GM13977 (cell line): ENCODE results near the gene GALNT13.

Experiments
- DNase-seq: peaks from one replicate; pipeline ENCODE4 v3.0.0; 2012; ENCODE audit warnings: low spot score
- CTCF ChIP-seq: IDR thresholded peaks from 2 replicates; pipeline ENCODE4 v1.5.1; 2012; ENCODE audit warnings: mild to moderate bottlenecking, control low read depth; ENCODE audit not compliant: insufficient read depth; ENCODE audit errors: extremely low read depth, missing control alignments
- in situ Hi-C: fragments of 300-500 bp; cut with MboI; formaldehyde crosslinking; loops from one replicate; pipeline ENCODE4 v1.12.0; 2022; ENCODE audit warnings: low sequenced_read_pairs, low pct_unique_long_range_greater_than_20kb, mixed read lengths, inconsistent platforms; ENCODE audit not compliant: unreplicated experiment

Gene GALNT13

GRCh38 chr2:154427453-154427852, 555.7 kb downstream of the GALNT13 start:
- no peak for DNase-seq
- in situ Hi-C loops = no loop called here
- no peak for TF ChIP-seq CTCF

DNA sequence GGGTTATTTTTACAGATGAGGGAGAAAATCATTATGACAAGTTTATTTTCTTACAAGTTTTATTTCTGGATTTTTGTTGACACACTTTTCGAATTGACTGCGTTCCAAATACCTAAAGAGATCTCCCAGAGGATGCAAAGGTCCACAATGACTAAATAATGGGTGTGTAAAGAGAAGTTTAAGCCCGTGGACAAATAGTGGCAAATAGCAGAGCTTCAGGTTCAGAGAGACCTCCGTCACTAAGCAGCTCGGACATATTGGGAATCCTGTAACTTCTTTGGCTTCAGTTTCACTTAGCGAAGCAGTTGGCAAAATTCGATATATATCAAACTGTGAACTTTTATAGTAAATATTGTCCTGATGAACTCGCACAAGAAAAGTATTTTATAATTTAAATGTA, 556.3 kb downstream of the GALNT13 start:
- DNase-seq = no peak
- in situ Hi-C loops = no loop called here
- no peak for TF ChIP-seq CTCF

DNA sequence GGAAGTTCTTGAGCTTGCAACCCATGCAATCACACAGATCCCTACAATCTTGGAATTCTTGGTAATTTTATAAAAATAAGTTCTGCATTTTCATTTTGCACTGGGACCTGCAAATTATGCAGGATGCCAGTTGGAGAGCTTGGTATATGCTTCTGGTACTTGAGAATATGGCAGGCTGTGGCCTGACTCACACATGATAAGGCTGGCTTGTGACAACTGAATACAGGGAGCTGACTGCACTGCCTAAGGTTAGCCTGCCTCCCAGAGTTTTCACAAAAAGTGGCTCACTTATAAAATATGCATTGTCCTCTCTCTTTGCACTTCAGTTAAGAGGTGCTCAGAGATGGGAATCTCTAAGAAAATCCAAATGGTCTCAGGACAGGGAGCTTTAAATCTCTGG, 561.3 kb downstream of the GALNT13 start:
- DNase-seq = no peak
- in situ Hi-C loops = no loop called here
- TF ChIP-seq CTCF = no peak

GRCh38 chr2:154437104-154437503, 565.4 kb downstream of the GALNT13 start:
- DNase-seq = no peak
- TF ChIP-seq CTCF = no peak
- in situ Hi-C loops = no loop called here

DNA sequence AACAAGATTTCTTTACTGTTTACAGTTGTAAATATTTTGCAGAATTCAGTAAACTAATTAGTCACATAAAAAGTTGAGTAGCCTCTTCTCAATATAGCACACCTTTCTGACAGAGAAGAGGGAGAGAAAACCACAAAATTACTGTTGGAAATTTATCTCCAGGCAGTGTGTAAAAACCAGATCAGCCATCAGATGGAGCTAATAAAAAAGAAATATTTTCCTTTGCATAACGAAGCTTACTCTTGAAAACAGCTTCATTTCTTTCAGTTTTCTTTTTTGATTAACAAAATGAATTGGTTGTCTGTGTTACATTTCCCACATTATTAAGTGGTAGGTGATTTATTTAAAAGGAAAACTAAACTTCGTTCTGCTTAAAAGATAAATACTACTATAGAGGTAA, 567.4 kb downstream of the GALNT13 start:
- in situ Hi-C loops = no loop called here
- DNase-seq = no peak
- TF ChIP-seq CTCF = no peak

DNA sequence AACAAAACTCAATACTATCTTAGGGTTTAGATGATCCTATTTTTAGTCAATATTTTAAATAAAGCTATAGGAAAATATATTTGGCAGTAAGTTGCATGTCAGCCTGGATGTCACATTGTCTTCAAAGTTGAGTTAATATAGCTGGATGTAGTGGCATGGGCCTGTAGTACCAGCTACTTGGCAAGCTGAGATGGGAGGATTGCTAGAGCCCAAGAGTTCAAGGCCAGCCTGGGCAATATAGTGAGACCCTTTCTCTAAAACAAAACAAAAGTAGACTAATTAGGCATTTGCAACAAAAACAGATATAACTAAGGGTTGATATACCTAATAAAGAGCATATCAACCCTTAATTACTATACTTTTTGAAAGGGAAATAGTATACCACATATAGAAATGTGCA, 572.2 kb downstream of the GALNT13 start:
- in situ Hi-C loops = no loop called here
- no peak for TF ChIP-seq CTCF
- no peak for DNase-seq

GRCh38 chr2:154446324-154446723, 574.6 kb downstream of the GALNT13 start:
- no peak for TF ChIP-seq CTCF
- in situ Hi-C loops = no loop called here

More at GRCh38 chr2:154446324-154446723, 574.6 kb downstream of the GALNT13 start:
- DNase-seq = no peak
